Measurements from ENCODE around the gene DNAI1. TPM values are rescaled to one million over a fixed set of nuclear protein-coding genes. Genes with fewer than 3 reads are reported as not detected.

The DNAI1 gene
- total RNA-seq, 2 experiments from 2014 or later, result not detected

DNA sequence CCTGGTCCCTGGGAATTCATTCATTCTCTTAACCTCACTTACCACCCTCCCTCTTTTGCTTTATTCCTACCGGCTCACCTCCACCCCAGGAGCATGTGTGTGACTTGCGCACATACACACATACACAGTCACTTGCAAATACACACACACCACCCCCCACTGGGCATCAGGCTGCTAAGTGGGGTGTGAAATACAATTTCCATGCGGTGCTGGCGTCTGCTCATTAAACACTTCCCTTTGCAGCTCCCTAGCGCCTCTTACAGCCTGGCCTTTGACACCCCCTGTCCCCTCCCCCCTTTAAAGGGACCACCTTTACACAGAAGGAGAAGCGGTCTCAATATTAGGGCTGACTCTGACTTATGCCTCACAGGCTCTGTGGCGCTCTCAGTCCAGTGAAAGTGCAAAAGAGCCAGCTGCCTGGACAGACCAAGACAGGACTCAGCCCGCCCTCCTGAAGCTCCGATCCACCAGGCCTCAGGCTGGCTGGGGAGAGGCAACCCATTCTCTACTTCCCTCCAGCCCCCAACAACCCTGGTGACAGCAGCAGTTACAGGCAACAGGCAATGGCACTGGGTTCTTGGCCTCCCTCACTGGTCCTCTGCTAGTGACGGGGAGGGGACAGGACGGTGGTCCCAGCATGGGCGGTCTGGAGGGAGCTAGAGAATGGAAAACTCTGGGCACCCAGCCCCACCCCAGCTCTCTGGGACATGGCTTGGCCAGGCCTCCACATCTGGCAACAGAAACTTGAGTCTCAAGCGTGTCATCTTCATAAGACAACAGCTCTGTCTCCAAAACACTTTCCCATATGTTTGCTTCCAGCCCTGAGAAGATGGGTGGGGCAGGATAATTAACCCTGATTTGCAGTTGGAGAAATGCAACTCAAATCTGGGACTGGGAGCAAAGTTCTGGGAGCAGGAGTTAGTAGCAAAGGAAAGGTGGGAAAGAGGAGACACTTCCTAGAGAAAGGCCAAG, 52.2 kb downstream of the DNAI1 start:
- H3K27me3 Mint-ChIP-seq, result no peaks in the 10 kb centered on the region
- H3K9me3 Mint-ChIP-seq, result no peaks in the 10 kb centered on the region
- no peaks in the 10 kb centered on the region for H3K4me1 Mint-ChIP-seq
- no peak overlapping the region for H3K27ac Mint-ChIP-seq
- ChIA-PET CTCF (interaction anchor here (1.2 to 1.4 kb wide), 2 partner anchors 9 to 107 kb away, joined by 3 to 4 read pairs; no protein-coding TSS in a partner anchor), POLR2A (no interaction called here)
- no peaks in the 10 kb centered on the region for H3K36me3 Mint-ChIP-seq (ENCODE audit: low read depth)
- H3K4me3 Mint-ChIP-seq, result no peak overlapping the region
- no peak for DNase-seq

DNA sequence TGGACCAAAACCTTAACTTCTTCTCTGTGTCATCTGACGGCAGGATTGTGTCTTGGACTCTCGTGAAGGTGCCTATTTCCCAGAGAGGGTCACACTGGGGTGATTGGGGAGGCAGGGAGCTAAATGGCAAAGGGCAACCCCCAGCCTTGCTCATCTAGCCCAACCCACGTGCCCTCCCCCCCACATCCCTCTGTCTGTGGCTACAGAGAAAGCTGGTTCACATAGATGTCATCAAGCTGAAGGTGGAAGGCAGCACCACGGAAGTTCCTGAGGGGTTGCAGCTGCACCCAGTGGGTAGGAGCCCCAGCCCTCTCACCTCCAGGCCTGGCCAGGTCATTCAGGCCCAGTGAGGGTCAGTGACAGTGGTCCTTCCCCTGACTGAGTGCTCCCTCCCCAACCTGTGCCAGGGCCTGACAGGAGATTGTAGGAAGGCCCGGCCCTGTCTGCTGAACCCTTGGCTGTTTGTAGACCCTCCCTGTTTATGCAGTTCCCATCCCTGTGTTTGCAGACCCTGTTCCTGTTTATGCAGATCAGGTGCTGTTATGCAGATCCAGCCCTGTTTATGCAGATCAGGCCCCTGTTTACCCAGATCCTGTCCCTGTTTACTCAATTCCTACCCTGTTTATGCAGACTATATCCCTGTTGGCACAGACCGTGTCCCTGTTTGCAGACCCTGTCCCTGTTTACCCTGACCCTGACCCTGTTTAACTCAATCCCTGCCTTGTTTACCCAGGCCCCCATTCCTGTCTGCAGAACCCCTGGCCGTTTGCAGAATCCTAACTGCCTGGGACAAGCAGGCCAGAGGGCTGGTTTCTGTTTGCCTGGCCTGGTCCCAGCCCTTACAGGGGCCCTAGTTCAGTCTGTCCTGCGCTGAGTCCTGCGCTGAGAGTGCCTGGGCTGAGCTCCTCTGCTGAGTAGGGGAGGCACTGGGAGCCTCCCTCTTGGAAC, 53.8 kb downstream of the DNAI1 start:
- ChIA-PET CTCF (interaction anchor here (0.5 to 1.4 kb wide), 2 partner anchors 26 to 108 kb away, joined by 4 read pairs; no protein-coding TSS in a partner anchor), POLR2A (no interaction called here)
- Mint-ChIP-seq H3K36me3 (ENCODE audit: low read depth) (no peaks in the 10 kb centered on the region), H3K4me3 (no peak overlapping the region), H3K27me3 (peaks cover 4% of the 10 kb centered on the region), H3K9me3 (no peaks in the 10 kb centered on the region), H3K4me1 (no peaks in the 10 kb centered on the region), H3K27ac (no peak overlapping the region)
- DNase-seq, result no peak

DNA sequence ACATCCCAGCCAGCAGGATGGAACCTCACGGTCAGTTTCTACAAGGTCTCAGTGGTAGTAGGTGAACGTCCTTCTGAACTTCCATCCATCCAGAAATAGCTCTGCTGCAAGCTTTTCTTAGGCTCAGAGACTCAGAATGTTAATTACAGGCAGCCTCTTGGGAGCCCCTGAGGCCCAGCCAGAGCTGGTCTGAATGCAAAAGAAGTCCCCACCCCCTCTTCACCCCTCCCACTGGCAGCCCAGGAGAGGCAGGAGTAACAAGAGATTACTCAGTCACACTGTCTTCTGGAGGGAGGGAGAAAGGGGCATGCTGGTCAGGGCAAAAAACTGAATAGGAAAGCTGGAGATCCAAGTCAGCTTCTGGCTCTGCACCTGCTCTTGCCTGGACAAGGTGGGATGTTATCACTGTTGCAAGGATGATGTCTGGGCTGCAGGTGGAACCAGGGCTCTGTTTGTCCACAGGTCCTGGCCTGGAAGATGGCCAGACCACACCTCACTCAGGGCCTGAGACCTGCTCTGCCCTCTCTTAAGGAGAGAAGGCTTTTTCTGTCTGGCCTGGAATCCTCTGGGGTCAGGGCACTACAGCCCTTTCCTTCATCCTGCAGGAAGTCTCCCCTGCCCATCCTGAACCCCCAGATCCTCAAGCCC, 55.1 kb downstream of the DNAI1 start:
- CTCF ChIA-PET, result no interaction called here
- H3K36me3 Mint-ChIP-seq (ENCODE audit: low read depth), result no peaks in the 10 kb centered on the region

DNA sequence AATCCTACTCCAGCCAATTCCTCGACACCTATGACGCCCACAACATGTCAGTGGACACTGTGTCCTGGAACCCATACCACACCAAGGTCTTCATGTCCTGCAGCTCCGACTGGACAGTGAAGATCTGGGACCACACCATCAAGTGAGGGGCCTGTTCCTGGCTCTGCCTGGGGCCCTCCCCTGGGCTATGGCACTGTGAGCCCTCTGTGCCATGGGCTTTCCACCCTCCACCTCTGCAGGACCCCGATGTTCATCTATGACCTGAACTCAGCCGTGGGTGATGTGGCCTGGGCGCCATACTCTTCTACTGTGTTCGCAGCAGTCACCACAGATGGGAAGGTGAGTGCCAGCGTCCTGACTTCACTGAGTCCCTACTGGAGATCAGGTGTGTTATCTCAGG, 55.8 kb downstream of the DNAI1 start:
- DNase-seq, result no peak

More for the DNA sequence above, 55.1 kb downstream of the DNAI1 start:
- no peaks in the 10 kb centered on the region for H3K4me1 Mint-ChIP-seq
- no peaks in the 10 kb centered on the region for H3K9me3 Mint-ChIP-seq
- no peak overlapping the region for H3K4me3 Mint-ChIP-seq
- POLR2A ChIA-PET, result no interaction called here
- no peak overlapping the region for H3K27ac Mint-ChIP-seq
- H3K27me3 Mint-ChIP-seq, result peaks cover 4% of the 10 kb centered on the region
- no peak for DNase-seq

GRCh38 chr9:34514816-34515215, 56.2 kb downstream of the DNAI1 start:
- Mint-ChIP-seq H3K27ac (no peak overlapping the region), H3K27me3 (peaks cover 4% of the 10 kb centered on the region), H3K4me3 (no peak overlapping the region), H3K9me3 (no peaks in the 10 kb centered on the region), H3K4me1 (no peaks in the 10 kb centered on the region), H3K36me3 (ENCODE audit: low read depth) (no peaks in the 10 kb centered on the region)
- POLR2A ChIA-PET, result no interaction called here
- DNase-seq, result no peak
- CTCF ChIA-PET, result no interaction called here

More for the DNA sequence above, 55.8 kb downstream of the DNAI1 start:
- Mint-ChIP-seq H3K27me3 (peaks cover 4% of the 10 kb centered on the region), H3K36me3 (ENCODE audit: low read depth) (no peaks in the 10 kb centered on the region), H3K9me3 (no peaks in the 10 kb centered on the region), H3K4me1 (no peaks in the 10 kb centered on the region), H3K4me3 (no peak overlapping the region), H3K27ac (no peak overlapping the region)
- CTCF ChIA-PET, result no interaction called here
- POLR2A ChIA-PET, result no interaction called here

DNA sequence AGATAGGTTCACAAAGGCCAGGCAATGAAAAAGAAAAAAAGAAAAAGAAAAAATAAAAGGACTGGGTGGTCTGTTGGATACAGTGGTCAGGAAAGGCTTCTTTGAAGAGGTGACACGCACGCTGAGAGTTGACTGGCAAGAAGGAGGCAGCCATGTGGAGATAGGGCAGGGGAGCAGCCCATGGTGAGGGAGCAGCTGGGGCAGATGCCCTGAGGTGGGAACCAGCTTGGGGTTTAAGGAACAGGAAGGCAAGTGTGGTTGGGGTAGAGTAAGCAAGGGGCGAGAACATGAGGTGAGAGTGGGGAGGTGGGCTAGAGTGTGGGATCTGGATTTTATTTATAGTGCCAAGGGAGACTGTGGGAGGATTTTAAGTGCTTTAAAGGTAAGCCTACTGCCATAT, 57.4 kb downstream of the DNAI1 start:
- Mint-ChIP-seq H3K4me1 (no peaks in the 10 kb centered on the region), H3K9me3 (no peaks in the 10 kb centered on the region), H3K27ac (no peak overlapping the region), H3K4me3 (no peak overlapping the region), H3K36me3 (ENCODE audit: low read depth) (no peaks in the 10 kb centered on the region), H3K27me3 (peaks cover 5% of the 10 kb centered on the region)
- no peak for DNase-seq
- POLR2A ChIA-PET, result no interaction called here
- CTCF ChIA-PET, result no interaction called here

- H3K27ac Mint-ChIP-seq, result no peak overlapping the region
- no peaks in the 10 kb centered on the region for H3K4me1 Mint-ChIP-seq
- no peaks in the 10 kb centered on the region for H3K36me3 Mint-ChIP-seq (ENCODE audit: low read depth)
- H3K4me3 Mint-ChIP-seq, result no peak overlapping the region
- ChIA-PET POLR2A (no interaction called here), CTCF (no interaction called here)
- no peak for DNase-seq
- H3K9me3 Mint-ChIP-seq, result no peaks in the 10 kb centered on the region
- H3K27me3 Mint-ChIP-seq, result peaks cover 6% of the 10 kb centered on the region
Measured at GRCh38 chr9:34517185-34517584, 58.6 kb downstream of the DNAI1 start.

DNA sequence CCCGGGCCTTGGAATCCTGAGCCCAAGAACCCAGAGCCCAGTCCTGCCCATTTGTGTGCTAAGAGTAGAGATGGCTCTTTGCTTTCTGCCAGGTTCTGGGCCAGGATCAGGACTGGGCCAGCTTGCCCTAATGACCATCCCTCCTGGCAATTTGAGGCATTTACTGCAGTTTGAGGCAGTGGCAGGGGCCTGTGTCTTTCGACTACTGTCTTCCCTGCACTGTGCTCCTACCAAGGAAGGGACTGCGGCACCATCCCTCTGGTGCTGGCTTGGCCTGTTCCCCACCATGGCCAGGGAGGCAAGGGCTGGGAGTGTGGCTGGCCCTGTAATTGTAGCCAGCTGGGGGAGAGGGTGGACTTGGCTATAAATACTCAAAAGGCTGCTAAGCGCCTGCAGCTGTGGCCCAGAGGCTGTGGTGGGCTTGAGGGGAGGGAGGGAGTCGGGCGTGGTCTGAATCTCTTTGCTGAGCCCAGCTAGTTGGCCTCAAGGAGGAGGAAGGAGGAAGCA, 59.6 kb downstream of the DNAI1 start:
- H3K9me3 Mint-ChIP-seq, result no peaks in the 10 kb centered on the region
- H3K27me3 Mint-ChIP-seq, result peaks cover 10% of the 10 kb centered on the region
- CTCF ChIA-PET, result no interaction called here
- H3K4me3 Mint-ChIP-seq, result no peak overlapping the region
- POLR2A ChIA-PET, result no interaction called here
- peaks cover 4% of the 10 kb centered on the region for H3K4me1 Mint-ChIP-seq
- H3K27ac Mint-ChIP-seq, result no peak overlapping the region
- H3K36me3 Mint-ChIP-seq (ENCODE audit: low read depth), result no peaks in the 10 kb centered on the region
- DNase-seq, result no peak

DNA sequence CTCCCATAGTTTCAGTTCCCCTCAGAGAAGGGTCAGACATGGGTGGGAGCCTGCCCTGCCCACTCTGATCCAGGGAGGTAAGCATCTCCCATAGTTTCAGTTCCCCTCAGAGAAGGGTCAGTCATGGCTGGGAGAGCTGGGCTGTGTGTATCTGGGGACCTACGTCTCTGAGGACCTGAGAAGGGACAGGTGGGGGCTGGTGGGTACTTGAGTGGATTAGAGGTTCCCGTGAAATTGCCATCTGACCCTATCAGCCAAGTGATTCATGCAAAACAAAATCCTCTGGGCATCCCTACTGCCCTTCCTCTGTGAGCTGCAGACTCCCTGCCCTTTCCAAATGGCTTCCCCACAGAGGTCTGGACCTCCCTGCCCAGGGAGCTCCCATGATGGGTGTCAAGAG, 60.3 kb downstream of the DNAI1 start:
- CTCF ChIA-PET, result interaction anchor here (0.8 to 1.2 kb wide), 3 partner anchors 18 to 84 kb away, joined by 3 read pairs; no protein-coding TSS in a partner anchor
- H3K9me3 Mint-ChIP-seq, result no peaks in the 10 kb centered on the region
- POLR2A ChIA-PET, result no interaction called here

GRCh38 chr9:34519321-34520020, 60.9 kb downstream of the DNAI1 start:
- CTCF ChIA-PET, result interaction anchor here (0.8 to 1.2 kb wide), 4 partner anchors 18 to 92 kb away, joined by 3 read pairs; no protein-coding TSS in a partner anchor
- POLR2A ChIA-PET, result no interaction called here
- DNase-seq, result no peak
- H3K27me3 Mint-ChIP-seq, result peaks cover 17% of the 10 kb centered on the region
- H3K4me1 Mint-ChIP-seq, result peaks cover 12% of the 10 kb centered on the region
- H3K4me3 Mint-ChIP-seq, result no peak overlapping the region
- H3K27ac Mint-ChIP-seq, result no peak overlapping the region
- H3K9me3 Mint-ChIP-seq, result no peaks in the 10 kb centered on the region
- no peaks in the 10 kb centered on the region for H3K36me3 Mint-ChIP-seq (ENCODE audit: low read depth)

More for the DNA sequence above, 60.3 kb downstream of the DNAI1 start:
- H3K4me1 Mint-ChIP-seq, result peaks cover 9% of the 10 kb centered on the region
- H3K27me3 Mint-ChIP-seq, result peaks cover 11% of the 10 kb centered on the region
- H3K4me3 Mint-ChIP-seq, result no peak overlapping the region
- H3K27ac Mint-ChIP-seq, result no peak overlapping the region
- no peak for DNase-seq
- H3K36me3 Mint-ChIP-seq (ENCODE audit: low read depth), result no peaks in the 10 kb centered on the region

- ChIA-PET CTCF (interaction anchor here (1.0 to 1.1 kb wide), 2 partner anchors 84 to 91 kb away, joined by 3 read pairs; no protein-coding TSS in a partner anchor), POLR2A (no interaction called here)
- no peak overlapping the region for H3K27ac Mint-ChIP-seq
- DNase-seq, result no peak
- H3K9me3 Mint-ChIP-seq, result no peaks in the 10 kb centered on the region
- H3K4me3 Mint-ChIP-seq, result no peak overlapping the region
- peaks cover 18% of the 10 kb centered on the region for H3K4me1 Mint-ChIP-seq
- H3K36me3 Mint-ChIP-seq (ENCODE audit: low read depth), result no peaks in the 10 kb centered on the region
- H3K27me3 Mint-ChIP-seq, result peaks cover 23% of the 10 kb centered on the region
Measured at GRCh38 chr9:34520096-34520495, 61.5 kb downstream of the DNAI1 start.

All from activated CD4-positive, alpha-beta memory T cell treated with anti-CD3 and anti-CD28 coated beads, Interleukin-2, amount 10 ng/mL, durations not matched to agents 7 days and 5 days (primary cell).